Stimulated activated CD8-positive, alpha-beta memory T cell treated with anti-CD3 and anti-CD28 coated beads, Interleukin-15, amount 100 ng/mL, for 1 hour (primary cell): ENCODE measurements around the gene EMSY.
"Not testable (repeated sequence)": the region's sequence is repeated elsewhere in the genome, so short reads cannot be mapped to it uniquely, and the experiment has no call there.

Experiments
- DNase-seq: peaks from one replicate; pipeline ENCODE4 v3.0.0-alpha.2; 2020; ENCODE audit warnings: low read depth

The EMSY gene, protein sequence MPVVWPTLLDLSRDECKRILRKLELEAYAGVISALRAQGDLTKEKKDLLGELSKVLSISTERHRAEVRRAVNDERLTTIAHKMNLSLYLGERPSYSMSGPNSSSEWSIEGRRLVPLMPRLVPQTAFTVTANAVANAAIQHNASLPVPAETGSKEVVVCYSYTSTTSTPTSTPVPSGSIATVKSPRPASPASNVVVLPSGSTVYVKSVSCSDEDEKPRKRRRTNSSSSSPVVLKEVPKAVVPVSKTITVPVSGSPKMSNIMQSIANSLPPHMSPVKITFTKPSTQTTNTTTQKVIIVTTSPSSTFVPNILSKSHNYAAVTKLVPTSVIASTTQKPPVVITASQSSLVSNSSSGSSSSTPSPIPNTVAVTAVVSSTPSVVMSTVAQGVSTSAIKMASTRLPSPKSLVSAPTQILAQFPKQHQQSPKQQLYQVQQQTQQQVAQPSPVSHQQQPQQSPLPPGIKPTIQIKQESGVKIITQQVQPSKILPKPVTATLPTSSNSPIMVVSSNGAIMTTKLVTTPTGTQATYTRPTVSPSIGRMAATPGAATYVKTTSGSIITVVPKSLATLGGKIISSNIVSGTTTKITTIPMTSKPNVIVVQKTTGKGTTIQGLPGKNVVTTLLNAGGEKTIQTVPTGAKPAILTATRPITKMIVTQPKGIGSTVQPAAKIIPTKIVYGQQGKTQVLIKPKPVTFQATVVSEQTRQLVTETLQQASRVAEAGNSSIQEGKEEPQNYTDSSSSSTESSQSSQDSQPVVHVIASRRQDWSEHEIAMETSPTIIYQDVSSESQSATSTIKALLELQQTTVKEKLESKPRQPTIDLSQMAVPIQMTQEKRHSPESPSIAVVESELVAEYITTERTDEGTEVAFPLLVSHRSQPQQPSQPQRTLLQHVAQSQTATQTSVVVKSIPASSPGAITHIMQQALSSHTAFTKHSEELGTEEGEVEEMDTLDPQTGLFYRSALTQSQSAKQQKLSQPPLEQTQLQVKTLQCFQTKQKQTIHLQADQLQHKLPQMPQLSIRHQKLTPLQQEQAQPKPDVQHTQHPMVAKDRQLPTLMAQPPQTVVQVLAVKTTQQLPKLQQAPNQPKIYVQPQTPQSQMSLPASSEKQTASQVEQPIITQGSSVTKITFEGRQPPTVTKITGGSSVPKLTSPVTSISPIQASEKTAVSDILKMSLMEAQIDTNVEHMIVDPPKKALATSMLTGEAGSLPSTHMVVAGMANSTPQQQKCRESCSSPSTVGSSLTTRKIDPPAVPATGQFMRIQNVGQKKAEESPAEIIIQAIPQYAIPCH (N-terminal part only)

DNA sequence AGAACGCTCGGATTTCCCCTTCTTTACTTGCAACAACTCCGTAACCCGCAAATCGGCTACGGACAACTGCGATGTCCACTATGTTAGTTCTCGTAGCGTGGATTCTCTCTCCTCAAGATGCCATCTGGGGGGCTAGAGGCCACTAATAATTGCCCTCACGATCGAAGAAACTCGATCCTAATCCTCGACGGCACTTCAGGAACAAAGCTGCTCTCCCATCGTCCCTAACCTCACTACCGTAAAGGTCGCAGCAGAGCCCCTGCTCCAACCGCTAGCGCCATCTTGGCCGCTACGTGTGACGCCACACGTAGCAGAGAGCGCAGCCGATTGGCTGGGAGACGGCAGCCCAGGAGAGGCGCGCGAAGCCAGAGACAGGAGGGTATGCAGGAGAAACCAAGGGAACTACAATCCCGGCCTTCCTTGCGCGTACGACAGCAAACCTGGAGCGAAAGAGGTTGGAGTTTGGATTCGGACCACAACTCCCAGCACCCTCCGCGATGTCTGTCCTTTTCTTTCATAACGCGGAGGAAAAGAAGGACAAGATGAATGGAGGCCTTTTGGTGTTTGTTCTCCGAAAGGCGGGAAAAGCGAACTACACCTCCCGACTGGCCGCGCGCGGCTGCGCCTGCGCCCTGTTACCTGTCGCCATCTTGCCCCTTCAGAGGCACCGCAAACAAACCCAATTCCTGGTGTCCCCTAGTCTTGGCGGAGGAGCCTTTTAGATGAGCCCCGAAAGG lies at the start of gene EMSY:
Gene EMSY, plus strand, starts transcription at position 635 of the 737 bp plus-strand sequence. CDS start 1,921 bp downstream, outside the sequence.
- DNase-seq = peak; percentile 78

DNA sequence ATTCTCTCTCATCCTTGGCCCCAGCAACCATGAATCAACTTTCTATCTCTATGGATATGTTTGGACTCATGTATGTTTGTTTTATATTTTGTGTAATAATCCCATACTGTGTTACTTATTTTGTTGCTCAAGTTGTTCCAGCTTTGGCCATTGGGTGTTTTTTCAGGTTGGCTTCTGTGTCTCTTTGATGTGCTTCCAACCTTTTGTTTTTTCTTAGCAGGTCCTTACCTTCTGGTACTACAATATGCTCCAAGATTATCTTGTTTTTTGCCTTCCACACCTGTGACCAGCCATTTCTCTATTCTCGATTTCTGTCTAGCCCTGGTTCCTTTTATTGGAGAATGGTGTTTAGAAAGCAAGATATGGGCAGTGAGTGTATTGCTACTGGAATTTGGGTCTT lies 49.5 kb upstream of the EMSY start:
- DNase-seq = no peak

DNA sequence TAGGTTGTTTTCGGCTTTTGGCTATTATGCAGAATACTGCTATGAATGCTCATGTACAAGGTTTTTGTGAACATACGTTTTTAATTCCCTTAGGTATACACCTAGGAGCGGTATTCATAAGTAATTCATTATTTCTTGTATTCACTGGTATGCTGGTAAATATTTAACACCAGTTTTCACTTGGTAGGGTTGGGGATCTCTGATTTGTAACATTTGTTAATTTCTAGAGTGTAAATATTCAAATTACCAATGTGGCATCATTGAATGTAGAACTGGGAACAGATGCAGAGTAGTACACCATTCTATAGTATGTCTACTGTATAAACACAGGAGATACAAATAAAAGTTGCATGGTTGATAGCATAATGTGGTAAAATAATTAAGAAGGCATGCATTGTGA lies 47.4 kb upstream of the EMSY start:
- no peak for DNase-seq

DNA sequence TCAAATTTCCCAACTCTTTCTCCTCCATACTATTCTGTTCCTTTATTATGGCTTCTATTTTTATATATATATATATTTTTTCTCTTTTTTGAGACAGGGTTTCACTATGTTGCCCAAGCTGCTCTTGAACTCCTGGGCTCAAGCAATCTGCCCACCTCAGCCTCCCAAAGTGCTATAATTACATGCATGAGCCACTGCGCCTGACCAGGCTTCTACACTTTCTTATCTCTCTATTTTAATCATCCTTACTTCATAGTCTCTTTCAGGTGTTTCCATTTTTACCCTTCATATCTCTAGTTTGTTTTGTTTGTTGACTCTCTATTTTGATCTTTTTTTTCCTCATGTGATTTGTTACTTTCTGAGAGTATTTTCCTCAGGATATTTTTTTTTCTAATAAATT lies 43.9 kb upstream of the EMSY start:
- no peak for DNase-seq

DNA sequence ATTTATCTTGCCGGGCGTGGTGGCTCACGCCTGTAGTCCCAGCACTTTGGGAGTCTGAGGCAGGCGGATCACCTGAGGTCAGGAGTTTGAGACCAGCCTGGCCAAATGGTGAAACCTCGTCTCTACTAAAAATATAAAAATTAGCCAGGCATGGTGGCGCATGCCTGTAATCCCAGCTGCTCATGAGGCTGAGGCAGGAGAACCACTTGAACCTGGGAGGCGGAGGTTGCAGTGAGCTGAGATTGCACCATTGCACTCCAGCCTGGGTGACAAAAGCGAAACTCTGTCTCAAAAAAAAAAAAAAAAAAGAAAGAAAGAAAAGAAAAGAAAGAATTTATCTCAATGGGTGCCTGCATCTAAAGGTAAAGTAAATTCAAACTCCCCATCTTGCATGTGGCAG lies 43.3 kb upstream of the EMSY start:
- not testable (repeated sequence) for DNase-seq

DNA sequence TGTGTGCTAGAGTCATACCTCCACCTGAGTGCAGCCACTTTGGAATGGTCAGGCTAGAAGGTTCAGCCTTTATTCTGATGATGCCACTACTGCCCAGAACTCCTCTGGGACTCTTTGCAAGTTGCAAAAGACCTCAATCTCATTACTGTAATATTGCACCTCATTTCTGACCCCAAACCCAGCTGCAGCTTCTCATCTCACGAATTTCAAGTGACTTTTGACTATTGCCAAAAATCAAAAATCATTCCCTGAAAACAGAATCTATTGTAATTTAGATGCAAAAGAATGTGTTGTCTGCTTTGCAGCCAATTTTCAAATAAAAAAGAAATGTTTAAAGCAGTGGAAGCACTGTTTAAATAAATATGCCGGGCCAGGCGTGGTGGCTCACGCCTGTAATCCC lies 38.5 kb upstream of the EMSY start:
- no peak for DNase-seq

DNA sequence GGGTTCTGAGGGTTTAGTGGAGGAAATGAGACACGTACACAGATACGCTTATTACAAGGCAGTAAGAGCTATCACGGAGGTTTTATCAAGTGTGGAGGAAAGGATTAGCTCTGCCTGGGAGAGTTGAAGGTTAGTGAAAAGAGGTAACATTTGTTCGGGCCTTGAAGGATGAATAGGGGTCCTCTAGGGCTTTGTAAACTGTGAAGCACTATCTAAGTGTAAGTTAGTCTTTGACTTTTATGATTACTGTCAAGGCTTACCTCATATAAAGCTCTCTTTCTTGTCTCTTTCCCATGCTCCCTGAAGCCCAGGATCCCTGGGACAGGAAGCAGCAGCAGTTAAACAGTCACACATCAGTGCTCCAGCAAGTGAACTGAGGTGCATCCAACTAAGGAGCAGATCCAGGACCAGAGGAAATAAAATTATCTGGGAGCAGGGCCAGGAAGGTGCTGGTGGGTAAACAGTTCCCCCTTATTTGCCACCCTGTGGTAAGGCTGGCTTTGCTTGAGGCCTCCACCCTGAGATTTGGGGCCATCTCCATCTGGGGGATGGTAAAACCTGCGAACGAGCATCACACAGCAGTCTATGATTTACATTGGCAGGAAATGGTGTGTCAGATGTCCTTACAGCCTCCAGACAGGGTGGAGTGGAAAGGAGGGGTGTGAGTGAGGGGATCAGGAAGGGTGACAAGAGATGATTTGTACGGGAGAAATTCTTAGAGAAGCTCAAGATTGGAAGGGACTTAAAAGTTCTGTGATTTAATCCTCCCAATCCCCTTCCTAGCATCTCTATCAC lies 36.5 kb upstream of the EMSY start:
- DNase-seq = no peak

DNA sequence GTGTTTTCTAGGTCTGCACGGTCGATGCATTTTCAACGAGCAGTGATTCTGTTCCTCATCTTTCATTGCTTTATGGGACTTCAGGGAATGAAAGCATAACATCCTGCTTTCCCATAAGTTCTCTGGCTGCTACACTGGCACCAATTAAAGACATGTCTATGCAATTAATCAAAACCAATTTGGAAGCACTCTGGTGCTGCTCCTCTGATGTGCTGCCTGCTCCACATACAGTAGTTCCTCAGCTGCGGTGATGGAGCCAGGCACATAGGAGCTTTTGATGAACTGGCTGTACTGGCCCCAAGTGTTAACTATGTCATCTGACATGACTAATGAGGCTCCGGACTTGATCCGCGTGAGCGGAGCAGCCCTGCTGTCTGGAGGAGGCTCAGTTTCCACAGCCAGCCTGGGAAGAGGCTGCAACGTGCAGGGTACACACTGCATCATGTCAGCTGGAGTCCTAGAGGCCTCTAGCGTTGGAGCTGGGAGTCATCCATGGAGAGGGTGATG lies 33.9 kb upstream of the EMSY start:
- no peak for DNase-seq

DNA sequence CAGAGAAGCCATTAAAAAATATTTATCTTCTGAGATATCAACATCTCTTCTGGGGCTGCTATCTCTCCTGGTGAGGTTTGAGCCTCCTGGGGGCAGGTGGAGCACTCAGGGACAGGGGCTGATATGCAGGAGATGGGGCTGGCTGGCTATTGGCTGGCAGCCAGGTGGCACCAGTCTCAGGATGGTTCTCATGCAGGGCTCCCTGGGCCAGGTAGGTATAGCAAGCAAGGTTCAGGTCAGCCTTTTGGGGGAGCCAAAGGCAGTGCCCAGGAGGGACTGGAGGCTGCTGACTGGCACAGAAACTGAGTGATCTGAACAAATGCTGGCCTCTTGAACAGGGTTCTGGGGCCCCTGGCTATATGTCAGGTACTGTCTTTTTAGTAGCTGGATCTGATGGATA lies 29.7 kb upstream of the EMSY start:
- no peak for DNase-seq

DNA sequence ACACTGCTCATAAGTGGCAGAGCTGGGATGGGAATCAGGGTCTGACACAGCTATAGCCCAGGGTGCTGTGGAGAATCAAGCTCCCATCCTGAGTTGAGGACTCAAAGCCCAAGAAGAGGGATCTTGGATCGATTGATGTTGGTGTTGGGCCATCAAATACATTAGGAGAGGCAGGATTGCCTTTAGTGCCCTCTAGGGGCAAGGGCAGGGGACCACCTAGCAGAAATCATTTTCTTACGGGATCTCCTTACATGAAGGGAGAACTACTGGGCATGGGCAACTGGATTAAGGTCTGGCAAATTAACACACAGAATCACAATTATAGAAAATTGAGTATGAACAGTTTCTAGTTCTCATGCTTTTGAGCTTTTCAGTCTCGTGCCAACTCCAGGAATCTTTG lies 24.9 kb upstream of the EMSY start:
- DNase-seq = no peak

DNA sequence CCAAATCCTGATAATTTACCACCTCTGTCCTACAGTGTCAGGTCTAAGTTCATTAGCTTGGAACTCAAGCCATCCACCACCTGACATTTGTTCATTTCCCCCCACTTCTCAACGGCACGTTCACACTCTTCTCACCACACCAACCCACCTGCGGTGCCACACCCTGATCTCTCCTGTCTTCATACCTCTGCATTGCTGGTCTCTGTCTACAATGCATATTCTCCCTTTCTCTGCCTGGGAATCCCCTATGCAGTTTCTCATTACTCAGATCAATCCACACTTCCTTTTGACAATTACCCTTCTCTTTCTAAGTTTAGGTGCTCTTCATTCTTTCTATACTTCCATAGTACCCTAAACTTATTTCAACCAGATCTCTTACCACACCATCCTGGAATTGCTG lies 20.4 kb upstream of the EMSY start:
- no peak for DNase-seq

DNA sequence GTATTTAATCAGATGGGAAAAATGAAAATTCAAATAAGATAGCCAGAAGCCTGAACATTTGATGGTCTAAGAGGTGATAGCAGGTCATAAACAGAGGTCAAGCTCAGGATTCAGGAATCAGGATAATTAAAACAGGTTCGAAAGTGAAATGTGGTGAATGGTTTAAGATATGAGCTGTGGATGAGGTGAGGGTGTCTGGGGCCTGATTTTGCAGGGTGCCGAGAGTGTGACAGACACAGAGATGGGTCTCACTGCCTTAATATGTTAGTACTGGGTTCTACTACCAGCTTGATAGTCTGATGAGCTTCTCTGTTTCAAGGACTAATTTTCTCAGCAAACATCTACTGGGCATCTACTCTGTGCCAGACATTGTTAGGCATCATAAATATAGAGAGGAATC lies 19.9 kb upstream of the EMSY start:
- no peak for DNase-seq

DNA sequence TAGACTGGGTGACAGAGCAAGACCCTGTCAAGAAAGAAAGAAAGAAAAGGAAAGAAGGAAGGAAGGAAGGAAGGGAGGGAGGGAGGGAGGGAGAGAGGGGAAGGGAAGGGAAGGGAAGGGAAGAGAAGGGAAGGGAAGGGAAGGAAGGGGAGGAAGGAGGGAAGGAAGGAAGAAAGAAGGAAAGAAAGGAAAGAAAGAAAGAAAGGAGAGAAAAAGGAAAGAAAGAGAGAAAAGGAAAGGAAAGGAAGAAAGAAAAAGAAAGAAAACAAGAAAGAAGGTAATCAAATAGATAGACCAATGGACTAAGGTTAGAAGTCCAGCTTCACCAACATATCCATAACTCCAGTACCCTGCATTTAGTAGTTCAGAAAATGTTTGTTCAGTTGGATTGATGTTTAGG lies 18.2 kb upstream of the EMSY start:
- DNase-seq = no peak

DNA sequence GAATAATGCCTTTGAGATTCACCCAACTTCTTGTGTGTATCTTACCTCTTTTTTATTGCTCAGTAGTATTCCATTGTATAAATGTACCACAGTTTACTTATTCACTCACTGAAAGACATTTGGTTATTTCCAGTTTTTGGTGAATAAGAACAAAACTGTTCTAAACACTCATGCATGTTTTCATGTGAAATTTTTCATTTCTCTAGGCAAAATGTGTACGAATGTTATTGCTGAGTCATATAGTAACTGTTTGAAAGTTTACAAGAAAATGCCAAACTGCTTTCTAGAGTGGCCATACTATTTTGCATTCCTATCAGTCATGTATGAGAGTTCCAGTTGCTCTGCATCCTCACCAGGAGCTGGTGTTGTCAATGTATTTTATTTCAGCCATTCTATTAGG lies 8.8 kb upstream of the EMSY start:
- DNase-seq = no peak

DNA sequence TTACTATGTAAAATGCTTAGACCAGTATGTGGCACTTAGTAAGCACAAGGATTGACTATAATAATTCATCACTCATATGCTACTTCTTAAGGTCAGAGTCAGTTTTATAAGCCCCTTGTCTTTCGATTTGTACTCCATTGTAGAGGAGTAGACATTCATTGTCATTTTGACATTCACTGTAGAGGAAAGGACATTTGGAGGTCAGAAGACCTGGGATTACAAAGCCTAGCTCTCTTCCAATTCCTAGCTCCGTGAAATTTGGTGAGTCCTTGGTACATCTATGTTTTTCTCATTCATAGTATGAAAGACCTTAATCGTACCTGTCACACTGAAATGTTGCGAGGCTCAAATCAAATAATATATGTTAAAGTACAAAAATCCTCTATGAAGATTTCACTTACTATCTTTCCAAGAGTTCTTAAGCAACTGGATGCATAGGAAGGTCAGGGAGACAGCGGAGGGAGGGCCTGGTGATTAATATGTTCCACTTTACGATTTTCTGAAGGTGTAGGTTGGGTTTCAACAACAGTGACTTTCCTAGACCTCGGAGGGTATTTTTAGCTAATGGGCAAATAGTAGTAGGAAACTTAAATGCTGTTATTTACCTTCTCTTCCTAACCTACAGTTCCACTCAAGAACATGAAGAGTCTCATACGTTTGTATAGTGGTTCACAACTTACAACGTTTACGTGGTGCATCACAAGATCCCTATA lies 1.4 kb upstream of the EMSY start:
- no peak for DNase-seq

DNA sequence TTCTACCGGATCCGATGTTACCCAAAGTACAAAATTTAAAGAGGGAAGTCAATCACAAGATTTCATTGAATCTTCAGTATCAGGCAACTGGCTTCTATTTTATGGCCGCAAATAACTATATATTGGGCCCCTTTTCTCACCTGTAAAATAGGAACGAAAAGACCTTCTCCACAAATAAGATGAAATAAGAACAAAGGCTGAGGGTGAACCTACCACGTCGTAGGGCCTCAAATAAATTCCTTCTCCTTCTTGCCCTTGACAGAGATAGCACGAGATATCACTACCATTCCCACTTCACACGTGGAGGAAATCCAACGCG lies 794 bp upstream of the EMSY start:
- DNase-seq = no peak

DNA sequence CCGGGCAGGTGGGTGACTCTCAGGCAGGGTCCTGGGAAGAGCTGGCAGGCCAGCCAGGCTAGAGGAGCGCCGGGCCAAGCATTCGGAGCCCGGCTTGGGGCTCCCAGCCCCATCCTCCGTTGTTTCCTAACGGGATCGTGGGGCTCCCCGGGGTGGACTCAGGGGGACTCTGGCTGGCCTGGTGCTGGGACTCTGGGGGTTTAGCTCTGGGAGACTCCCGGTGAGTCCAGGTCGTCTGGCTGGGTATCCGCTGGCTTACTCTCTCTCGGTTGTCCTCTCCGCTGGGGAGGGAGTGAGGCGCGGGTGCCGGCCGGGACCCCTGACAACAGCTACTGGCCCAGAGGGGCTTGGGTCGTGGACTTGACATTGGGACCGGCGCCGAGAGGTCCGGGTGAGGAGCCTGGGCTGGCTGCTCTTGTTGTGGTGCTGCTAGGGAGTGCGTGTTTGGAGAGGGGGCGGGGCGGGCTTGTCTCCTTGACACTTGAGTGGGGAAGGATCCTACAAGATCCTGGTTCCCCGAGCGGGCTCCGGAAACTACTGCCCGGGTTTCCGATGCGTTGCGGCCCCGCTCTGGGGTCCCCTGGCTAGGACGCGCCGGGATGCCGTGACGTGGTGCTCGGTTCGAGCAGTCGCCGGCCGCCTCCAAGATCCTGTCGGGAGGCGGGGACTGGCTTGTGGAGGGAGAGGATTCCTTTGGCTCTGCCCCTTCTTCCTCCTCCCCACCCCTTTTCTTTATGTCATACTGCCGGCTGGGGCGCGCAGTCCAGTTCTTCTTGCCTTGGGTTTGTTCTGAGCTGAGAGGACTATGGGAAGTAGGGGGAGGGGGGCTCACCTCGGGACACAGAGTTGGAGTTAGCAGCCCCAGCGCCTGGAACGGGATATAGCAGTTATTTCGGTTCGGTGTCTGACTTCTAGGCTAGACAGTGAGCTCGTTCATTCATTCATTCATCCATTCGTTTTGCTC lies 585 bp downstream of the EMSY start:
- DNase-seq = peak; percentile 8

DNA sequence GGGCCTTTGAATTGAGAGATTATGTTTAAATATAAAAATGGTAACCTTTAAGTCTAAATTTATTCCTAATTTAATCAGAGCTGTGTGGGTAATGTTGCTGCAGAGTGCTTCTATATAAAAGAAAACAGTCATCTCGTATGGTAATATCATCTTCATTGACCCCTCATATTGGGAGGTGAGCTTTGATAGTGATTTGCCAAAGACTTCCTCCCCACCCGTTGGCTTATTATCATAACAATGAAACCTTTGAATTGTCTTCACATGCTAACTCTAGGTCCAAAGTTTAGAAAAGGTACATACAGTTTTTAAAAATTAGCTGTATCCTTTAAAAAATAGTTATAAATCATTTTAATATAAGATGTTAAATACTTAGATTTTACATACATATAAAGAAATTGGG lies 3.7 kb downstream of the EMSY start:
- no peak for DNase-seq

DNA sequence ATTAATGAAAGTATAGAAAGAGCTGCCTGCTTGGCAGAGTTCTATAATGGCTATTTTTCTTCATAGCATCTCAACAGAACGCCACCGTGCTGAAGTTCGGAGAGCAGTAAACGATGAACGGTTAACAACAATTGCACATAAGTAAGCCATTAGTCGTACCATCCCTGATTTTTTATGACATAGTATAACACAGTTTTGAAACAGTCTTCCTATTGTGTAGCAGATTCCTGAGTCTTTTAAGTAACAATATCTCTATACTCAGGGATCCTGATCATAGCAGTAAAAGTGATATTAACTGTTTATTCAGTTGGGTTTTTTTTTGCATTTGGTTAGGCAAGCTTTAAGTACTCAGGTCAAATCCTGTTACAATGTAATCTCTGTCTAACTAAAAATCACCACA lies 8.4 kb downstream of the EMSY start:
- no peak for DNase-seq
